GM18907 (cell line): ENCODE measurements around the gene DIP2C.
"Not testable (repeated sequence)": the region's sequence is repeated elsewhere in the genome, so short reads cannot be mapped to it uniquely, and the experiment has no call there.

ENCODE experiments used
- ATAC-seq: cut with Tn5 transposase; IDR thresholded peaks from one replicate; pipeline ENCODE4 v1.9.1; 2021; ENCODE audit warnings: mild to moderate bottlenecking, moderate library complexity; ENCODE audit not compliant: unreplicated experiment

The DIP2C gene

GRCh38 chr10:615583-616152 is 73.8 kb downstream of the DIP2C start:
- ATAC-seq = no peak

GRCh38 chr10:614790-615582 is 74.5 kb downstream of the DIP2C start:
- ATAC-seq = no peak

GRCh38 chr10:614139-614711 is 75.2 kb downstream of the DIP2C start:
- ATAC-seq = no peak

GRCh38 chr10:613271-614138 is 76.0 kb downstream of the DIP2C start:
- no peak for ATAC-seq

GRCh38 chr10:612696-613095 is 76.8 kb downstream of the DIP2C start:
- no peak for ATAC-seq

GRCh38 chr10:610642-611305 is 78.7 kb downstream of the DIP2C start:
- ATAC-seq = not testable (repeated sequence)

GRCh38 chr10:609868-610545 is 79.5 kb downstream of the DIP2C start:
- no peak for ATAC-seq

- no peak for ATAC-seq
These were observed 80.2 kb downstream of the DIP2C start for GRCh38 chr10:609262-609658.

GRCh38 chr10:608331-609261 is 80.9 kb downstream of the DIP2C start:
- no peak for ATAC-seq

GRCh38 chr10:607545-608185 is 81.8 kb downstream of the DIP2C start:
- ATAC-seq = no peak

- ATAC-seq = no peak
These were observed 82.5 kb downstream of the DIP2C start for GRCh38 chr10:606762-607544.

GRCh38 chr10:605632-606325 is 83.7 kb downstream of the DIP2C start:
- no peak for ATAC-seq

- no peak for ATAC-seq
These were observed 84.5 kb downstream of the DIP2C start for GRCh38 chr10:604716-605631.

- no peak for ATAC-seq
These were observed 85.7 kb downstream of the DIP2C start for GRCh38 chr10:603745-604144.

GRCh38 chr10:602391-603005 is 87.0 kb downstream of the DIP2C start:
- no peak for ATAC-seq

GRCh38 chr10:601660-601963 is 87.9 kb downstream of the DIP2C start:
- ATAC-seq = no peak
